GM18502 (cell line): ENCODE results near the gene DACT2.
"Not testable (repeated sequence)": the region's sequence is repeated elsewhere in the genome, so short reads cannot be mapped to it uniquely, and the experiment has no call there.

ENCODE experiments used
- ATAC-seq: cut with Tn5 transposase; IDR thresholded peaks from one replicate; pipeline ENCODE4 v1.9.1; 2021; ENCODE audit warnings: mild to moderate bottlenecking; ENCODE audit not compliant: unreplicated experiment, poor library complexity

DACT2 gene

DNA sequence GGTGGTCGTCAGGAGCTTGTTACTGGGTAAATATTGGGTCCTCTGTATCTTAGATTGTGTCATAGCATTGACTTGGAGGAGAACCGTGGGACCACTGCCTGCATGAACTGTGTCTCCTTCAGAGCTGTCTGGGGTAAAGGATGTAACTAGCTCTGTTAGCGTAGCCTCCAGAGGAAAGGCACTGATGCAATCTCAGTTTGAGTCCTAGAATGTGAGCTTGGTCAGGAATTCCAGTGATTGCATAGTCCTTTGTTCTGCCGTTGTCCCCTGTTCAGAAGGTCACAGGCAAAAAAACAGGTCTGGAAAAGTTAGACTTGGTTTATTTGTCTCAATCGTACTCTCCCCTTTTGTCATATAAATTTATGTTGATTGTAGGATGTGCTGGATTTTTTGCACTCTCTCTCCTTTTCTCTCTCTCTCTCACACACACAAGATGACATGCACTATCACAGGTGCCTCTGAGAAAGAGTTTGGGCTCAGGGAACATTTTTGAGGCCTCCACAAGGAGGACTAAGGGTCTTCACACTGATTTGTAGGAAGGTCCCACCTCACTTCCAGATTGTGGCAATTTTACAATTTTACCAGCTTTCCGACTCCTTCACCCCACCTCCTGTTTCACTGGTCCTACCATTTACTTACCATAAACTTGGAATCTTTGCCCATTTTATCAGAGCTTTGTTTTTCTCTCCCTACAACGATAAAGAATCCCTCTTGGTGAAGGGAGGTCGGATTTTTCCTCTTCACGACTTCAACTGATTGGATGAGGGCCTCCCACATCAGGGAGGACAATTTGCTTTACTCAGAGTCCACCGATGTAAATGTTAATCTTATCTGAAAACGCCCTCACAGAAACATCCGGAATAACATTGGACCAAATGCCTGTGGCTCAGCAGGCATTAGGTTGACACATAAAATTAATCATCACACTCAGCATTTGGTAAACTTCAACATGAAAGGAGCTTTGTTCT, 7.0 kb upstream of the DACT2 start:
- no peak for ATAC-seq

DNA sequence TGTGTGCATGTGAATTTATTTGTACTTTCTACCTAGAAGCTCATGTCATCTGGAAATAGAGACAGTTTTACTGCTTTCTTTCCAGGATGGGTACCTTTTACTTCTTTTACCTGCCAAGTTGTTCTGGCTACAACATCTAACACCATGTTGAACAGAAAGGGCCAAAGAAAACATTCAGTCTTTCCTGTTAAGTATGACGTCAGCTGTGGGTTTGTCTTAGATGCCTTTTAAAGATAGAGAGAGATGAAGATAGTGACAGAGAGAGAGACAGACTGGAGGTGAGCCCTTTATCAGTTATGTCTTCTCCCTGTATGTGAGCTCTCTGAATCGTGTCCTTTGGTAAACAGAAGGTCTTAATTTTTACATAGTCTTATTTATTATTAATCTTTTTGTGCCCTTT, 3.4 kb upstream of the DACT2 start:
- no peak for ATAC-seq

DNA sequence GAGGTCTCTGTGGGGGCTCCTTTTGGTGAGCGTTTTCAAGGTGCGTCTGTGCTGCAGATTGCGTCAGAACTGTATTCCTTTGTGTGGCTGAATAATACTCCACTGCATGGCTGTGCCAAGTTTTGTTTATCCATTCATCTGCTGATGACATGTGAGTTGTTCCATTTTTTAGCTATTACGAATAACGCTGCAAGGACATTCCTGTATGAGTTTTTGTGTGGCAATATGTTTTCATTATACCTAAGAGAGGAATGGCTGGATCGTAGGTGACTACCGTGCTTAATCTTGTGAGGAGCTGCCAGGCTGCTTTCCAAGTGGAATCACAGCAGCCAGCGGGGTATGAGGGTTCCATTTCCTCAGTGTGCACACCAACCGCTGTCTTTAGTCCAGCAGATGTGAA, 1.1 kb upstream of the DACT2 start:
- no peak for ATAC-seq

DNA sequence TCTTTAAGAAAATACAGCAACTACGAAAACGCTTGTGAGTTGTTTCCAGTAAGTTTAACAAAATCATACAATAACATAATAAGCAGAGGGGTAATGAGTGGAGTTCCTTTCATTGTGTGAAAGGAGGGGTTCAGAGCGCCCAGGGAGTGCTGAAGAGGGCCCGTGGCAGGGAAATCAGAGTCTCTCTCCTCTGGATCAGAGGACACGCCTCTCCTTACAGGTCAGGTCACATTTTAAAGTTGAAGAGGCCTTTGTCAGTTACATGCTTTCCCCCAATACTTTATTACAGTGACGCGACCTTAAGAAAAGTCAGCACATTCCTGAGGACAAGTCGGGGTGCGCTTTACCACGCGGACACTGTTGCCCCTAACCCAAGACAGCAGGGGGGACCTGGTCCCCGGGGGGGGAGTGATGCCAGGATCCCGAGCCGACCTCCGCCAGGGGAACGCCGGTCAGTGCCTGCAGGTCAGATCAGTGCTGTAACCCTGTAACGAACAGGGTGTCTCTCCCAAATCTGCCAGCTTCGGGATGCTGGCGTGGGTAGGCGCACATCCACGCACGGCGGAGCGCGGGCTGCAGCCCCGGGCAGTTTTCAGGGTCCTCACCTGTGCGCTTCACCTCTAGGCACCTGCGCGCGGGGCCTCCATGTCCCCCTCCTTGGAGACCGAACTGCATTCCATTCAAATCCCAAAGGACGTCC, 848 bp downstream of the DACT2 start:
- no peak for ATAC-seq

DNA sequence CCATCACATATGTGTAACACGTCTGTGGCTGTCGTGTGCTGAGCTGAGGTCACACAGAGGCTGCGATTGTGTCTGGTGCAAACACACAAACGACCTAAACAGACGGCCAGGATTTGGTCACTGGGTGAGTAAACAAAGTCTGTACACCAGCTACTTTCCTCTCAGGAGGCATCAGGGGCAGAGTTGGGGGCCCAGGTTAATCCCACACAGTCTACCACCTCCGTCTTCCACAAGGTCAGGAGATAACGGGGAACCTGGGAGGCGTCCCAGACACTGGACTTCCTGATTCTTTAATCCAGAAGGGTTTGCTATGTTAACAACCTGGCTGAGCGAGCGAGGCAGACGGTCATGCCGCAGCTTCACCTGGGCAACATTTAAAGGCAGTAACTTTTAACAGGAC, 1.5 kb downstream of the DACT2 start:
- no peak for ATAC-seq

DNA sequence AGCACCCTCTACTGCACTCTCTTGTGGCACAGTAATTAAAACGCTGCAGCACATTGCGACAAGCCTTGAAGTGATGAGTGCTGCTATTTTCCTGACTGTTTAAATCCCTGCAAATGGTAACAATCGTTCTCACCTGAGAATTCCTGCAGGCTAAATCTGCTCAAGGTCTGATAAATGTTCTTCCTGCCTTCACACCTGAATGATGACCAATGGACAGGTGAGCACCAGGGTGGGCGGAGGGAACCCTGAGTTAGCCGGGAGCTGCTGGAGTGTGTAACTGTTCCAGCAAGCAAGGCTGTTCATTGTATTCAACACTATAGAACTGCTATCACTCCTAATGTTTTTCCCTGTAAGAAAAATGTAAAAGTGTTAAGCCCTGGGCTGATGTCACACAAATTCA, 4.0 kb downstream of the DACT2 start:
- no peak for ATAC-seq

DNA sequence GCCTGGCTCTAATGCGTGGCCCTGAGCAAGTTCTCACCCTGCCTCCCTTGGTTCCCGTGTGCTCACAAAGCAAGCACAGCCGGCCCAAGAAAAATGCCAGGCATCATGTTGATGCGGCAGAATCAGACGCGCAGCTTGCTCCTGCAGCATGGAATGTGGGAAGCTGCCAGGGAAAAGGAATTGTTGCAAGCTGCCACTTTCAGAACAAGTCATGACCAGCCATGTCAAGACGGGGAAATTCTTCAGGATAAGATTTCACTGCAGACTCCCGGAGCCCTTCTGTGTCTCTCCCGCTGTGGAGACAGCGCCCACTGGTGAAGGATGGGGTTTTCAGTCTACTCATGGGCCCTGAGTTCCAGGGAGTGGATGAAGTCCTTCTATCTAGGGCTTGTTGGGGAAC, 4.6 kb downstream of the DACT2 start:
- ATAC-seq, result no peak

DNA sequence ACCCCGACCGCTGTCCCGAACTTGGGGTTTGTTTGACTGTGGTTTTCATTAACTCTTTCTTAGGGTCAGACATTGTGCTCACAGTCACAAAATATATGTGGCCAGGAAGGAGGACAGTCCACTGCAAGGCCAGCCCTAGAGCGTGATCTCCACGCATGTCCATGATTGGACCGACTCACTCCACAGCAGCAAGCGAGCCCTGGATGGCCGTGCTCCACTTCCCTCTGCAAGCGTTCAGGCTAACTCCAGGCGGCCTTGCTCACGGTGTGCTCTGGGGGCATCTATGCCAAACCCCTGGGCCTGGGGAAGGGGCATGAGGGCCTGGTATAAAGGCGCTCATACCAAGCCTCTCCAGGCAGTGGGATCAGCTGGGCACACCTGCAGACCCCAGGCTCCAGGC, 5.6 kb downstream of the DACT2 start:
- no peak for ATAC-seq

DNA sequence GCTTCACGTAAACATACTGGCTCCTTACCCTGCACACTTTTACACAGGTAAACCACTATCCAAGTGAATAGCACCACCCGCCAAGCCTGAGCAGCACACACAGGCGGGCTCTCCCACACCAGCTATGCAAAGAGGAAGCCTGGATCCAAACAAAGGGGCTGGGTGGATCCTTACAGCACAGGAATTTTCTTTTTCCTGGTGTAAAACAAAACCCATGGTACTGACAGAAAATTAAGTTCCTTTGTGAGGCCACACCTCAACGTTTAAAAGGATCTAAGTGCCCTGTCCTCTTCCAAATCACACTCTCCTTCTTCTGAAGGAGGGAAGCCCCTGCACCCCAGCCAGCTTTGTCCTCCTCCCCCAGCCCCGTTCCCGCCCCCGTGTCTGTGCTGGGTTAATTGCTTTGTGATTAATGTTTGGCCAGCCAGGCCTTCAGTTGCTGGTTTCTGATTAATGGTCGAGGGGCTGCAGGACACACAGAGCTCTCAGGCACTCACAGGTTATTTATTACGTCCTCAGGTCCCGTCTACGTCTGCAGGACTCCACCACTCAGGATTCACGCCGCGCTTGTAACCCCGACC, 6.1 kb downstream of the DACT2 start:
- no peak for ATAC-seq

DNA sequence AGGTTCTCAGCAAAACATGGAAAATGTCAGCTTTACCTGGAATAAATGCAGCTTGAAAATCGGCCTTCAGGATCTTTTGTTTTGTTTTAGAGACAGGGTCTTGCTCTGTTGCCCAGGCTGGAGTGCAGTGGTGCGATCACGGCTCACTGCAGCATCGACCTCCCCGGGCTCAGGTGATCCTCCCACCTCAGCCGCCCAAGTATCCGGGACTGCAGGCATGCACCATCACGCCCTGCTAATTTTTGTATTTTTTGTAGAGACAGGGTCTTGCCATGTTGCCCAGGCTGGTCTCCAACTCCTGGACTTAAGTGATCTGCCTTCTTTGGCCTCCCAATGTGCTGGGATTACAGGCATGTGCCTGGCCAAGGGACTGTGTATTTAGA, 7.5 kb downstream of the DACT2 start:
- ATAC-seq, result not testable (repeated sequence)

DNA sequence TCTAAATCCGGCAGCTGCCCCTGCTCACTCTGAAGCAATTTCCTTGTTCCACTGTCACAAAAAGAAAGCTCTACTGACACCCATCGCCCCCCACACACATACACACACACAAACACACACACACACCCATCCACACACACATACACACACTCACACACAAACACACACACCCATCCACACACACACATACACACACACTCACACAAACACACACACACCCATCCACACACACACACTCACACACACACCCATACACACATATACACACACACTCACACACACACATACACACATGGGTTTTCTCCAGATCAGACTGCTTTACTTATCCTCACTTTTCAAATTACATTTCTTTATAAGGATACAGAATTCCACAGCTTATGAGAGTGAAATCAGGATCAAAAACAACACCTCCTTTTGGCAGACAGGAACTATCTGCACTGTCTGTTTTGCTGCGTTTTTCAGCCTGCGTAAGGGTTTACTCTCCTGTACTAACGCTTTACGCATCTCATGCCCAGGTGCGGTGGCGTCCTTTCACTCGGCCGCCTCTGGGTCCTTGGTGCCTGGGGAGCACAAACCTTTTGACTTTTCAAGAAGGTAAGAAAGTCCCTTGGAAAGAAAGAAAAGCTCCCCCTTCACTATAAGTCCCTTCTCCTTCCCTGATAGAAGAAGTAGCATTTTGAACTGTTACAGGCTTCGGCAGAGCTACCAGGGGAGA, 8.0 kb downstream of the DACT2 start:
- no peak for ATAC-seq

DNA sequence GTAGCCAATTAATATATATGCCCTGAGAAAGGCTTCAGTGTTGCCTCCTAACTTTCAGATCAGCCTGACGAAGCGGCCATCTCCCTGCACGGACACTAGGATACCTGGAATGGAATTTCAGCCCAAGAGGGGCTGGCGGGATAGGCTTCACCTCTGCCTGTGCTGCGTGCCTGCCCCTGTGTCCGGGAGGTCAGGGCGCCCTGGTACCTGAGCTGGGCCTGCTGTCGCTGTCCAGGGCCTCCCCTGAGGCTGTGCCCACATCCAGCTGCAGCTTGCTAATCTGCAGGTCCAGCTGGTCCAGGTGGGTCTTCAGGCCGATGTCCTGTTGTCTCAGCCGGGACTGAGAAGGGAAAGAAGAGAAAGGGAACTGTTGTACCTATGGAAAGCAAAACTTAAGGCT, 8.6 kb downstream of the DACT2 start:
- no peak for ATAC-seq

DNA sequence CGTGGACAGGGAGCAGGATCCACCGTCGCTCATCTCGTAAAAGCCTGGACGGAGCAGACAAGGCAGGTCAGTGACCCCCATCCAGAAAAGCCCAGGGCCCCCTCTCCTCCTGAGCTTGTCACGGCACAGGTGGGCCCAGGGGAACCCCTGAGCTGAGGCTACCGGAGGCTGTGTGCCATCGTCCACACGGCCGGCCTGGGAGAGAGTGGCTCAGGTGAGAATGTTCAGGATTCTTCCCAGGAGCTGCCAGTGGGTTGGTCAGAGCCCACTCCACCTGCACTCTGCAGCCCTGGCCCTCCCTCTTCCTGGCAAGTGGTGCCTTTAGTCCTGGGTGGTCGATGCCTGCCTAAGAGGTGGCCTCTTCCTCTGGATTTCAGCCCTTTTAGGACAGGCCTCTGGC, 9.2 kb downstream of the DACT2 start:
- ATAC-seq, result no peak

DNA sequence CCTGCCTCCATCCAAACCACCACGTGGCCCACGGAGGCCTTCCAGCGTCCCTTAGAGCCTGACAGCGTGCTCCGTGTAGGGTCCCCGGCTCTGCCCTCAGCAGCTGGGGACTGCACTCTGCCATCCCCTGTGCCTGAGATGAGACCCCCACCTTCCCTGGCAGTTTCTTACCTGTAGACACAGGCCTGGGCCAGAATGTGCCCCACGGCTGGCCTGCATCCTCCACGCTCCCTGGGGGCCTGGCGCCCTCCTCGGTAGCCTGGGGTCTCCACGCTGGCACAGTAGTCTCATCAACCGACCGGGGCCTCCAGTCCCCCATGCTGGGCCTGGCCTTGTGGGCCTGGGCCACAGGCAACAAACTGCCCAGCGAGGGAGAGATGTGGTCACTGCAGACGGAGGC, 9.6 kb downstream of the DACT2 start:
- no peak for ATAC-seq

DNA sequence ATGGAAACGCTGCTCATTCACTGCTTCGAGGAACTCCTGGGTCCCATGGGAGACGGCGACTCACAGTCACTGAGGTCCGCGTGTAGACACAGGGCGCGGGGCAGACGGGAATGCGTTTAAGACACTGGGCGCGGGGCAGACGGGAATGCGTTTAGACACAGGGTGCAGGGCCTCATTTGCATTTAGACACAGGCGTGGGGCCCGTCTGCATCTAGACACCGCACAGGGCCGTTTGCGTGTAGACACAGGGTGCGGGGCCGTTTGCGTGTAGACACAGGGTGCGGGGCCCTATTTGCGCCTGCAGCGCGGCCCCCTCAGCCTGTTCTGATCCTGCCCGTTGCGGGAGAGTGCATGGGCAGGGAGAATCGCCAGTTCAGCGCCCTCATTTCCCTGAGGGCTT, 10.4 kb downstream of the DACT2 start:
- no peak for ATAC-seq

DNA sequence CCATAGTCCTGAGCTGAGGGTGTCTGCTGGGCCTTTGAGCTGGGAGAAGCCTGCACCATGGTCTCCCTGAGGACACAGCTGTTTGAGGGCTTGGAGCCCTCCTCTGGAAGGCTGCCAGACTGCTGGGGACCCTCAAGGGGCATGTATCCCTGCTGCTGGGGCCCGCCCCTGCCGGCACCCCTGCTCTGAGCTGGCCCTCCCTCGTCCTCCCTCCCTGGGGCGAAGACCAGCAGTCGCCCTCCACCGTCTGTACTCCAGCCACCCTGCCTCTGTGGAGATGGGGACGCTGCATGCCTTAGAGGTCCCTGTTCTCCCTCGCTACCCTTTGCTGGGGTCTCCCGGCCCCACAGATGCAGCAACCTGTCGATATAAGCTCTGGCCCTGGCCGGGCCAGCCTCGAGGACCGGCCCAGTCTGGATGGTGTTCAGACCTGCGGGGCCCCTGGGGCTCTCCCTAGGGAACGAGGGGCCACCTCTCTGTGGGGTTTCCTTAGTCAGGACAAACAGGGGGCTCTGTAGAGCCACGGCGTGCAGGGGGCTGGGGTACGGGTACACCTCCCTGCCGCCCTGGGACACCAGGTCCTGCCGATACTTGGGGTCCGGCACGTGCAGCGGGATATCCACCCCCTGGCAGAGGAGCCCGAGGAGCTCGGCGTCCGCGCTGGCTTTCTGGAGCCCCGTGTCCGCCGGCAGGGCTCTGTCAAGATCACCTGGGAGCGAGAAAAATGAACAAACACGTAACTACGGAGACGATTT, 11.0 kb downstream of the DACT2 start:
- no peak for ATAC-seq

DNA sequence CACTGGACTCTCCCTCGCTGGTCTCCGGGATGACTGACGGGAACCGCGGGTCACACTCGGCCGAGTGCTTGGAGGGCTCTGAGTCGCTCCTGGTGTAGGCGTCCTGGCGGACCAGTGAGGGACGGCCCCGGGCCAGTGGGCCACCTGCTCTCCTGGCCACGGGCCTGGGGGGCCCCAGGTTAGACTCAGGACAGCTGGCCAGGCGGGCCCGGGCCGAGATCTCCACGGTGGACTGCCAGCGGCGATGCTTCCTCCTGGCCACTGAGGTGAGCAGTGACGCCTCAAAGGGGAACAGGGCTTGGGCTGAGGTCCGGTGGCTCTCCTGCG, 11.9 kb downstream of the DACT2 start:
- no peak for ATAC-seq

DNA sequence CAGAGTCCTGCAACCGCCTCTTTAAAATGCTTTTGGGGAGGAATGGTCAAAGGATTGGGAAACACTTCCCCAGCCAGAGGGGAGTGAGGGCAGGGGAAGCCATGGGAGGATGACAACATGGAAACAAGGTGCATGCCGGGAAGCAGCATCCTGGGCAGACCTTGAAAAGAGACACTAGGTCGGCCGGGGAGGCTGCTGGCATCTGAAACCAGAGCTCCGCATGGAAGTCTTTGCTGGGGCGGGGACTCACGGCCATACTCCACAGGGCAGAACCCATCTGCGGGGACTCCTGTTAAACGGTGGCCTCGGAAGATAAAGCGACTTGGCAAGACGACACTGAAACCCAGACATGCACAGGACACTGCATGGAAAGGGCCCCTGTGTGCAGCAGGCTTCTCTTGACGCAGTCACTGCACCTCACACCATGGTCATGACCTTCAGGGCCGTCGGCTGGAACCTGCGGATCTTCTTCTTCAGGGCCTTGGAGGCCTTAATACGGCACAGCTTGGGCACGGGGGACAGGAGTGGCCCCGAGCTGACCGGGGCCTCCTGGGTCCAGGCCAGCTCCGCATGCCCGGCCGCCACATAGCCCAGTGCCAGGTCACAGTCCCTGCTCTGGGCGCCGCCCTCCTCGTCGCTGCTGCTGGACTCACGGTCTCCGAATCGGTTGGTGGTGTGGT, 12.4 kb downstream of the DACT2 start:
- ATAC-seq, result no peak

DNA sequence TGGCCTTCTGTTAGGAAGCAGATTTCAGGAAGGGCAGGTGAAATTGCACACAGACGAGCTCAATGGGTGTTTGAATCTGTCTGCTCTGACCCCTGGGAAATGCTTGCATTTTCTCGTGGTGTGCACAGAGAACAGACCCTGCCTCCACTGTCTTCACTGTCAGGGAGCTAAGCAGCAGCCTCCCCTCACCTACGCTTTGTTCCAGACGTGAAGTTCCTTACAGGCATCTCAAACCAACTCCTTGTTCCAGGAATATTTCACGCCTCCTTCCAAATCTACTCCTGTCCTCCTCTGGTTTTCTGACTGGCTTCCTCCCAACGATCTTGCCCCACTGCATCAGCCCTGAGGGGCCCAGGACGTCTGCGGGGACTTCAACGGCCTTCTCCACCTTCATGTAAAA, 13.7 kb downstream of the DACT2 start:
- no peak for ATAC-seq
